CD4-positive, alpha-beta T cell (primary cell): ENCODE results near the gene SLC2A1. TPM values are rescaled to one million over a fixed set of nuclear protein-coding genes. Genes with fewer than 3 reads are reported as not detected.

Experiments used
- ATAC-seq: fragments of 200-7000 bp; cut with Tn5 transposase; one replicate; pipeline ENCODE4 v1.10.0; 2022; ENCODE audit warnings: mild to moderate bottlenecking; ENCODE audit not compliant: poor library complexity
- CTCF ChIA-PET: fragments of 350-600 bp; sonication (Branson Sonifier 250); formaldehyde crosslinking; loops from one replicate; lab custom pipeline; 2021; ENCODE audit warnings: antibody characterized with exemption, inconsistent platforms; lab: Charles Lee
- POLR2A ChIA-PET: fragments of 350-600 bp; sonication (Branson Sonifier 250); formaldehyde crosslinking; loops from one replicate; lab custom pipeline; 2021; ENCODE audit warnings: antibody characterized with exemption, inconsistent platforms; lab: Charles Lee
- DNase-seq, 14 experiments: peaks; one replicate each; pipeline ENCODE4 v3.0.0-alpha.2; 2013 to 2020; ENCODE audit warnings: mixed read lengths in 2 of 14
- H3K27ac ChIP-seq, 2 donors: one replicate each; pipeline versions ENCODE4 v1.5.1 to v1.7.0; 2013; ENCODE audit warnings: low read length in 2 of 2, low read depth in 1 of 2, mild to moderate bottlenecking in 1 of 2
- H3K27me3 ChIP-seq, 2 experiments: 1 replicate in 1 of 2; 2 replicates in 1 of 2; pipeline versions ENCODE4 v1.6.1 to v1.7.0; 2013; ENCODE audit warnings: low read length in 2 of 2, control low read depth in 1 of 2, mild to moderate bottlenecking in 1 of 2, moderate library complexity in 1 of 2; ENCODE audit not compliant: insufficient read depth in 2 of 2, control insufficient read depth in 1 of 2
- H3K36me3 ChIP-seq: one replicate; pipeline ENCODE4 v1.6.1; 2013; ENCODE audit warnings: low read length, control low read depth; ENCODE audit not compliant: insufficient read depth
- H3K4me1 ChIP-seq: one replicate; pipeline ENCODE4 v1.6.1; 2013; ENCODE audit warnings: low read length, control low read depth; ENCODE audit not compliant: insufficient read depth
- H3K4me3 ChIP-seq: one replicate; pipeline ENCODE4 v1.5.1; 2013; ENCODE audit warnings: mild to moderate bottlenecking, low read length, moderate library complexity
- H3K9me3 ChIP-seq, 2 experiments: 1 replicate in 1 of 2; 2 replicates in 1 of 2; pipeline versions ENCODE4 v1.6.1 to v1.7.0; 2013; ENCODE audit warnings: low read length in 2 of 2, mild to moderate bottlenecking in 2 of 2, control low read depth in 1 of 2, moderate library complexity in 1 of 2; ENCODE audit not compliant: control insufficient read depth in 1 of 2, insufficient read depth in 1 of 2
- H3K27ac Mint-ChIP-seq: one replicate; pipeline ENCODE4 v1.8.0; 2020; ENCODE audit warnings: mixed read lengths
- H3K27me3 Mint-ChIP-seq: one replicate; pipeline ENCODE4 v1.8.0; 2021; ENCODE audit warnings: mixed read lengths
- H3K36me3 Mint-ChIP-seq: one replicate; pipeline ENCODE4 v1.8.0; 2021; ENCODE audit warnings: low read depth, mixed read lengths
- H3K4me1 Mint-ChIP-seq: one replicate; pipeline ENCODE4 v1.8.0; 2021; ENCODE audit warnings: low read depth, mixed read lengths
- H3K4me3 Mint-ChIP-seq: one replicate; pipeline ENCODE4 v1.8.0; 2020; ENCODE audit warnings: mild to moderate bottlenecking, mixed read lengths
- H3K9me3 Mint-ChIP-seq: one replicate; pipeline ENCODE4 v1.8.0; 2020; ENCODE audit warnings: mixed read lengths
- intact Hi-C, 2 experiments: fragments of 100-400 bp; cut with DNase I in 1 of 2; cut with micrococcal nuclease in 1 of 2; formaldehyde crosslinking; loops; one replicate each; pipeline versions ENCODE4 v1.15.1 to v1.9.0; 2023 to 2025; cut with DNase I, micrococcal nuclease
- total RNA-seq, 174 experiments: library from RNA in 2 of 174; stranded (reverse) in 2 of 174; gene quantifications; one replicate each; pipeline ENCODE4 v1.2.3 and lab custom pipeline; 2021 to 2026
- TF ChIP-seq, protein P1 (sequence below): fragments of 200-600 bp; IDR thresholded peaks from one replicate; pipeline ENCODE4 v1.8.0; 2022; ENCODE audit warnings: antibody characterized with exemption, mild to moderate bottlenecking

SLC2A1 gene
- total RNA-seq, 2 experiments from 2014 or later: 78.6 to 80.9 TPM

DNA sequence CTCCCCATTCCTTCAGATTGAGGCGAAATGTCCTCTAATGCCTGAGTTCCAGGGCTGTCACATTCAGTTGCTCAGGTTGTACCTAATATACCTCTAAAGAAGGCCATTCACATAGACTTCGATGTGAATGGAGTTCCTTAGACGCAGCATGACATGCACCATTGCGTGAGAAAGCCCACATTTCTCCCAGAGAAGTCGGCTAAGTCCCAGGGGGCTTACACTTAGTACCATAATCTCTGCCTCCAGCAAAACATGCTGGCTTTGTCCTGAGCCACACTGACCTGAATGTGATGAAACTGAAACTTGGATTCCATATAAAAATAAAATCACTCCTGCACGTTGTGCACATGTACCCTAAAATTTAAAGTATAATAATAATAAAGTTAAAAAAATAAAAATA, 23.2 kb upstream of the SLC2A1 start:
- ChIA-PET POLR2A (no interaction called here), CTCF (no interaction called here)
- H3K4me3 ChIP-seq: no peak overlapping the region
- ATAC-seq: no peak
- Mint-ChIP-seq H3K9me3 (no peaks in the 10 kb centered on the region), H3K27me3 (no peaks in the 10 kb centered on the region), H3K27ac (no peak overlapping the region), H3K4me3 (no peak overlapping the region), H3K4me1 (no peaks in the 10 kb centered on the region), H3K36me3 (no peaks in the 10 kb centered on the region)
- TF ChIP-seq, protein P1, sequence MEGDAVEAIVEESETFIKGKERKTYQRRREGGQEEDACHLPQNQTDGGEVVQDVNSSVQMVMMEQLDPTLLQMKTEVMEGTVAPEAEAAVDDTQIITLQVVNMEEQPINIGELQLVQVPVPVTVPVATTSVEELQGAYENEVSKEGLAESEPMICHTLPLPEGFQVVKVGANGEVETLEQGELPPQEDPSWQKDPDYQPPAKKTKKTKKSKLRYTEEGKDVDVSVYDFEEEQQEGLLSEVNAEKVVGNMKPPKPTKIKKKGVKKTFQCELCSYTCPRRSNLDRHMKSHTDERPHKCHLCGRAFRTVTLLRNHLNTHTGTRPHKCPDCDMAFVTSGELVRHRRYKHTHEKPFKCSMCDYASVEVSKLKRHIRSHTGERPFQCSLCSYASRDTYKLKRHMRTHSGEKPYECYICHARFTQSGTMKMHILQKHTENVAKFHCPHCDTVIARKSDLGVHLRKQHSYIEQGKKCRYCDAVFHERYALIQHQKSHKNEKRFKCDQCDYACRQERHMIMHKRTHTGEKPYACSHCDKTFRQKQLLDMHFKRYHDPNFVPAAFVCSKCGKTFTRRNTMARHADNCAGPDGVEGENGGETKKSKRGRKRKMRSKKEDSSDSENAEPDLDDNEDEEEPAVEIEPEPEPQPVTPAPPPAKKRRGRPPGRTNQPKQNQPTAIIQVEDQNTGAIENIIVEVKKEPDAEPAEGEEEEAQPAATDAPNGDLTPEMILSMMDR: no peak
- H3K27ac ChIP-seq: no peak overlapping the region
- no peaks in the 10 kb centered on the region for H3K27me3 ChIP-seq
- no peaks in the 10 kb centered on the region for H3K9me3 ChIP-seq
- intact Hi-C loops: no loop called here
- H3K4me1 ChIP-seq: no peaks in the 10 kb centered on the region
- no peak for DNase-seq
- H3K36me3 ChIP-seq: no peaks in the 10 kb centered on the region

DNA sequence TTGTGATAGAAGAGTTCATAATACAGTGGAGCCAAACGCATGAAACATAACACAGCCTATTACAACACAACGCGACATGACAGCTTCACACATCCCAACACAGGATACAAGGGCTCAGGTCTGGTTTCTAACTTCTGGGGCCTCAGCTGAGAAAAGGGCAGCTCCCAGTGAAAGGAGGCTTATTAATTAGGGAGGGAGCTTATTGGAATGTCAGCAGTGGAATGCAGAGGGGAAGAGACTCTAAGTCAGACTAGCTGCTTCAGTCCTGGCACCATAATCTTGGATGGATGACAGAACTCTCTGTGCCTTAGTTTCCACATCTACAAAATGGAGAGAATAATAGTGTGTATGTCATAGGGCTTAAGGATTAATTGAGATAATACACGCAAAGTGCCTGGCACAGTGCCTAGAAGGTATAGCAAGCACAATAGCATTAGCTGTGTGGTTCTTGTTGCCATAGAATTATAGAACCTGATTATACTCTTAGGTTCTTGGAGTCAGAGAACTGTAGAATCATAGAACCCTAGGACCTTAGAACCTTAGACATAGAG, 22.7 kb upstream of the SLC2A1 start:
- H3K4me1 Mint-ChIP-seq: no peaks in the 10 kb centered on the region
- Histone ChIP-seq H3K9me3 (no peaks in the 10 kb centered on the region), H3K4me1 (no peaks in the 10 kb centered on the region), H3K4me3 (no peak overlapping the region), H3K27me3 (no peaks in the 10 kb centered on the region), H3K36me3 (no peaks in the 10 kb centered on the region), H3K27ac (no peak overlapping the region)
- no peaks in the 10 kb centered on the region for H3K9me3 Mint-ChIP-seq
- intact Hi-C loops: no loop called here
- H3K27ac Mint-ChIP-seq: no peak overlapping the region
- ChIA-PET POLR2A (no interaction called here), CTCF (no interaction called here)
- ATAC-seq: no peak
- H3K4me3 Mint-ChIP-seq: no peak overlapping the region
- TF ChIP-seq, protein P1: no peak
- no peak for DNase-seq
- no peaks in the 10 kb centered on the region for H3K36me3 Mint-ChIP-seq
- no peaks in the 10 kb centered on the region for H3K27me3 Mint-ChIP-seq

DNA sequence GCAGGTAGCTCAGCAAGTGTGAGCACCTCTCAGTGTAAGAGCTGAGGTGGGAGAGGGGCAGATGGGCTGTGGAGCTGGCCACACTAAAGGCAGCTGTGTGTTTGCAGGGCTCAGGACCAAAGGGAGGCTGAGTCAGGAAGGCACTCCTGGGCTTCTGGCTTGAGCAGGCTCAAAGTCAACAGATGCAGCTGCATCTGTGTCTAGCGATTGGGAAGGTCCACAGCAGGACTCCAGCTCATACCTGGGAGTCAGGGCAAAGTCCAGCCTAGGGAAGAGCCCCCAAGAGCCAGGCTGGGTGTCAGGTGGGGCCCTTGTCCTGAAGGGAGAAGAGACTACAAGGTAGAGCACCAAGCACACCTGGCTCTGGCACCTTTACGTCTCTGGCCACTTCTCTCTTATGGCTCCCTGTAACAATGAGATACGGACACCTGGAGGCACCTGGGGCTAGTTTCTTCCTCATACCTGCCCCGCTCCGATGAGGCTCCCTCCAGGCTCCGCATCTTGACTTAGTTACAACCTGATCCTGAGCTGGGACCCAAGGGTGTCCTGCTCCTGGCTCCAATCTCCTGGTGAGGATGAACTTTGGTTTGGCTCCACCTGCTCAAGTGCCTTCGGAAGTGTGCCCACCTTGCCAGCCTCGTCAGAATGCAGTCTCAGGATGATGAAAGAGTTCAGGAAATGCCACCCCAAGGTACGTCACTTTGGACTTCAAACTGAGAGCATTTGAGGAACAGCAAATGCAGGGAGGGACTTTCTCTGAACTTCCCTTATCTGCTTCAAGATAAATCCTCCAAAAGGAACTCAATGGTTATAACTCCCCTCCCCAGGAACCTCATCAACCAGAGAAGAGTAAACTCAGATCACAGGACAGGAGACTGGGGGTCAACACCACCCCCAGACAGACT, 21.5 kb upstream of the SLC2A1 start:
- ChIA-PET POLR2A (no interaction called here), CTCF (interaction anchor here (0.6 kb wide), 1 partner anchor 41 kb away, joined by 4 read pairs; no protein-coding TSS in a partner anchor)
- no peak overlapping the region for H3K27ac ChIP-seq
- no peaks in the 10 kb centered on the region for H3K9me3 ChIP-seq
- intact Hi-C loops: loop anchor here in 1 of 2 experiments (5.0 kb wide), 1 partner anchor 62 kb away; no protein-coding TSS in a partner anchor
- no peak overlapping the region for H3K4me3 ChIP-seq
- no peaks in the 10 kb centered on the region for H3K36me3 ChIP-seq
- Mint-ChIP-seq H3K4me3 (no peak overlapping the region), H3K36me3 (no peaks in the 10 kb centered on the region), H3K4me1 (no peaks in the 10 kb centered on the region), H3K9me3 (no peaks in the 10 kb centered on the region), H3K27ac (no peak overlapping the region), H3K27me3 (no peaks in the 10 kb centered on the region)
- DNase-seq: peak in 3 of 14 experiments; percentile 11 to 49 (median 36)
- ATAC-seq: no peak
- TF ChIP-seq, protein P1: no peak
- no peaks in the 10 kb centered on the region for H3K4me1 ChIP-seq
- no peaks in the 10 kb centered on the region for H3K27me3 ChIP-seq
